ENCODE measurements around the gene OVOL2.

Gene OVOL2

DNA sequence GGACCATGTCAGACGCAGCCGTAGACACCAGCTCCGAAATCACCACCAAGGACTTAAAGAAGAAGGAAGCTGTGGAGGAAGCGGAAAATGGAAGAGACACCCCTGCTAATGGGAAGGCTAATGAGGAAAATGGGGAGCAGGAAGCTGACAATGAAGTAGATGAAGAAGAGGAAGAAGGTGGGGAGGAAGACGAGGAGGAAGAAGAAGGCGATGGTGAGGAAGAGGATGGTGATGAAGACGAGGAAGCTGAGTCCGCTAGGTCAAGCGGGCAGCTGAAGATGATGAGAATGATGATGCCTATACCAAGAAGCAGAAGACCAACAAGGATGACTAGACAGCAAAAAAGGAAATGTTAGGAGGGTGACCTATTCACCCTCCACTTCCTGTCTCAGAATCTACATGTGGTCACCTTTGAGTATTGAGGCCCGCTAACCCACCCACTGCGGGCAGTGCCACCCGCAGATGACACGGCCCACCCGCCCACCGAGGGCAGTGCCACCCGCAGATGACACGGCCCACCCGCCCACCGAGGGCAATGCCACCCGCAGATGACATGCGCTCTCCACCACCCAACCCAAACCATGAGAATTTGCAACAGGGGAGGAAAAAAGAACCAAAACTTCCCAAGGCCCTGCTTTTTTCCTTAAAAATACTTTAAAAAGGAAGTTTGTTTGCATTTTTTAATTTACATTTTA lies 45.6 kb downstream of the OVOL2 start:
- TF ChIP-seq, protein P1, sequence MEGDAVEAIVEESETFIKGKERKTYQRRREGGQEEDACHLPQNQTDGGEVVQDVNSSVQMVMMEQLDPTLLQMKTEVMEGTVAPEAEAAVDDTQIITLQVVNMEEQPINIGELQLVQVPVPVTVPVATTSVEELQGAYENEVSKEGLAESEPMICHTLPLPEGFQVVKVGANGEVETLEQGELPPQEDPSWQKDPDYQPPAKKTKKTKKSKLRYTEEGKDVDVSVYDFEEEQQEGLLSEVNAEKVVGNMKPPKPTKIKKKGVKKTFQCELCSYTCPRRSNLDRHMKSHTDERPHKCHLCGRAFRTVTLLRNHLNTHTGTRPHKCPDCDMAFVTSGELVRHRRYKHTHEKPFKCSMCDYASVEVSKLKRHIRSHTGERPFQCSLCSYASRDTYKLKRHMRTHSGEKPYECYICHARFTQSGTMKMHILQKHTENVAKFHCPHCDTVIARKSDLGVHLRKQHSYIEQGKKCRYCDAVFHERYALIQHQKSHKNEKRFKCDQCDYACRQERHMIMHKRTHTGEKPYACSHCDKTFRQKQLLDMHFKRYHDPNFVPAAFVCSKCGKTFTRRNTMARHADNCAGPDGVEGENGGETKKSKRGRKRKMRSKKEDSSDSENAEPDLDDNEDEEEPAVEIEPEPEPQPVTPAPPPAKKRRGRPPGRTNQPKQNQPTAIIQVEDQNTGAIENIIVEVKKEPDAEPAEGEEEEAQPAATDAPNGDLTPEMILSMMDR (IDR thresholded peaks at IDR 0.05; ENCODE audit: borderline replicate concordance, insufficient read depth, low read depth, low read length) = no peak
- H3K4me3 ChIP-seq (ENCODE audit: low read depth, low read length) = no peak overlapping the region

DNA sequence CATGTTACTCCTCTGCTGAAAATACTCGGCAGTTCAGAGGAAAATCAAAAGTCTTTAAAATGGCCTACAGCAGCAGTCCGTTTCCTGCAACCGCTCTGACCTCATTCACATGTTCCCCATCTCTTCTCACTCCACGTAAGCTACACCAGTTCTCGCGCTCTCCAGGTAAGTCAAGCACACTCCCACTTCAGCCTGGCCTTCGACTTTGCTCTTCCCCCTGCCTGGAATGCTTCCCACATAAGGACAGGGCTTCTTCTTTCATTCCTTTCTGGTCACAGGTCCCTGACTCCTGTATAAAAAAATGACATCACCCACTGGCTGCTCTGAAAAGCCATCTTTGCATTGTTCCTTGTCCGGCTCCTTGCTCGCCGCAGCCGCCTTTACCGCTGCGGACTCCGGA lies 46.2 kb downstream of the OVOL2 start:
- no peak overlapping the region for H3K4me3 ChIP-seq (ENCODE audit: low read depth, low read length)
- TF ChIP-seq, protein P1 (IDR thresholded peaks at IDR 0.05; ENCODE audit: borderline replicate concordance, insufficient read depth, low read depth, low read length) = no peak

- no peak overlapping the region for H3K4me3 ChIP-seq (ENCODE audit: low read depth, low read length)
- TF ChIP-seq, protein P1 (IDR thresholded peaks at IDR 0.05; ENCODE audit: borderline replicate concordance, insufficient read depth, low read depth, low read length) = no peak
Observed at GRCh38 chr20:18009116-18009515, 48.6 kb downstream of the OVOL2 start.

GRCh38 chr20:18007534-18008292 lies 50.0 kb downstream of the OVOL2 start:
- no peak overlapping the region for H3K4me3 ChIP-seq (ENCODE audit: low read depth, low read length)
- TF ChIP-seq, protein P1 (IDR thresholded peaks at IDR 0.05; ENCODE audit: borderline replicate concordance, insufficient read depth, low read depth, low read length) = no peak

DNA sequence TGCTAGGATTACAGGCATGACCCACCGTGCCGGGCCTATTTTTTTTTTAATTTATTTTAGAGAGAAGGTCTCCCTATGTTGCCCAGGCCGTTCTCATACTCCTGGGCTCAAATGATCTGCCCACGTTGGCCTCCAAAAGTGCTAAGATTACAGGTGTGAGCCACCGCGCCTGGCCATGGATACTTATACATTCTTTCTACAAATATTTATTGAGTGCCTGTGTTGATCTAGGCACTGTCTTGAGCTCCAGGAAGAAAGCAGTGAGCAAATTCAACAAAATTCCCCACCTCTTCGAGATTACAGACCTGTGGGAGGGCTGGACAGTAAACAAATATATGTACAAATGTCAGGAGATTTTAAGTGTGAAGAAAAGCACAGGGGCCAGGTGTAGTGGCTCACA lies 51.0 kb downstream of the OVOL2 start:
- TF ChIP-seq, protein P1 (IDR thresholded peaks at IDR 0.05; ENCODE audit: borderline replicate concordance, insufficient read depth, low read depth, low read length) = no peak
- no peak overlapping the region for H3K4me3 ChIP-seq (ENCODE audit: low read depth, low read length)

DNA sequence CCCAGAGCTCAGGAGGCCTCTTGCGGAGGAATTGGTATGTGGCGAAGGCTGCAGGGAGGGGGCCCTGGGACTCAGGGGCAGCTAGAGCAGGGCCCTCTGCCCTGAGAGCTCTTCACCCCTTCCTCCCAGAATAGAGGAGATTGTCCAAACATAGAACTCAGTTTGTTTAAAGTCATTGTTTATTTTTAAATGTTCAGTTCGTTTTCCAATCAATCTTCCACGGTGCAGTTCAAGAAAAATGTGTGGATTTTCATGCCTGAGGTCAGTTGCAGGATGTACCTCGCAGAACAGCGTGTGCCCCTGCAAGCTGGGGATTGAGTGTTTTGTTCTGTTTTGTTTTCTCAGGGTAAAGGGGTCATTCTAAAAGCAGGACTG lies 51.7 kb downstream of the OVOL2 start:
- no peak overlapping the region for H3K4me3 ChIP-seq (ENCODE audit: low read depth, low read length)
- TF ChIP-seq, protein P1 (IDR thresholded peaks at IDR 0.05; ENCODE audit: borderline replicate concordance, insufficient read depth, low read depth, low read length) = no peak

Measured in GM12875 (cell line).